ENCODE data around the gene SRBD1.

GRCh38 chr2:45497355-45497754 is 113.7 kb downstream of the SRBD1 start:
- TF ChIP-seq CTCF (IDR thresholded peaks at IDR 0.05) (no peak), ZFX (IDR thresholded peaks at IDR 0.05; ENCODE audit: borderline replicate concordance) (no peak)

Data from 22Rv1 (cell line).